Upper lobe of left lung (tissue), 4 donors: ENCODE measurements around the gene GDI1.

Experiments
- CTCF ChIP-seq, 6 experiments: fragments of 450-650 bp in 4 of 6; fragments of 200-600 bp in 2 of 6; sonication (generic) in 2 of 6; IDR thresholded peaks; one replicate each; pipeline ENCODE4 v1.5.1; 2016 to 2019; ENCODE audit warnings: antibody characterized with exemption in 6 of 6
- POLR2A ChIP-seq, 4 donors: fragments of 450-650 bp; IDR thresholded peaks; one replicate each; pipeline ENCODE4 v1.5.1; 2016 to 2017; ENCODE audit warnings: antibody characterized with exemption in 4 of 4, mild to moderate bottlenecking in 2 of 4
- POLR2AphosphoS5 ChIP-seq, 2 donors: sonication (generic); formaldehyde crosslinking; IDR thresholded peaks; one replicate each; pipeline ENCODE4 v1.5.1; 2017; ENCODE audit warnings: antibody characterized with exemption in 2 of 2

GRCh38 chrX:154470434-154470833 lies 33.5 kb downstream of the GDI1 start:
- TF ChIP-seq CTCF (IDR thresholded peaks at IDR 0.05) (no peak), POLR2A (IDR thresholded peaks at IDR 0.05) (no peak), POLR2AphosphoS5 (IDR thresholded peaks at IDR 0.05) (no peak)
